HL-60/S4 treated with retinoic acid at 250 ng/mL for 4 days and 3 days (cell line): Measurements from ENCODE around the gene PPP1R1B.

ENCODE experiments used
- in situ Hi-C: fragments of 300-500 bp; cut with MboI; formaldehyde crosslinking; loops from 2 replicates; pipeline ENCODE4 v1.7.0; 2022; ENCODE audit warnings: low sequenced_read_pairs

The PPP1R1B gene

DNA sequence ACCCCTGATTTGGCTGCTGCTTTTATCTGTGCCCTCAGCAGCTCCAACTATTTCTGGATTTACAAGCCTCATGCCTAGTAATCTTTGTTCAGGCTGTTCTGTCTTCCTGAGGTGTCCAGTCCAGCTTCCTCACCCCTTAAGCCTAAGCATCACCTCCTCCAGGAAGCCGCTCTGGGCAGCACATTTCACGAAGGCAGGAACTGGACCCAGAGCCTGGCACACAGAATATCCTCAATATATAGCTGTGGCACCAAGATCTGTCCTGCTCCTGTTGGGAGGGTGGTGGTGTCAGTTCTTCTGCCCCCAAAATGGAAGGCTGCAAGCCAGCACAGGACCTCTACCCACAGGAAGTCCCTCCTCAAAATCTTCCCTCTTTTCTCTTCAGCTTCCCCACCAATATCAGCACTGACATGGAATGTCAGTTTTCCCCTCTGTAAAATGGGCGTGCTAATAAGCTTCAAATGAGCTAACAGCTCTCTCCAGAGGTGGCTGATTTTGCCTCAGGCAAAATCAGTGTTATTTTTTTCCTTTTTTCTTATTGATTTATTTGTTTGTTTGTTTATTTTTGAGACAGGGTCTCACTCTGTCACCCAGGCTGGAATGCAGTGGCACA lies 12.1 kb upstream of the PPP1R1B start:
- in situ Hi-C loops: no loop called here

DNA sequence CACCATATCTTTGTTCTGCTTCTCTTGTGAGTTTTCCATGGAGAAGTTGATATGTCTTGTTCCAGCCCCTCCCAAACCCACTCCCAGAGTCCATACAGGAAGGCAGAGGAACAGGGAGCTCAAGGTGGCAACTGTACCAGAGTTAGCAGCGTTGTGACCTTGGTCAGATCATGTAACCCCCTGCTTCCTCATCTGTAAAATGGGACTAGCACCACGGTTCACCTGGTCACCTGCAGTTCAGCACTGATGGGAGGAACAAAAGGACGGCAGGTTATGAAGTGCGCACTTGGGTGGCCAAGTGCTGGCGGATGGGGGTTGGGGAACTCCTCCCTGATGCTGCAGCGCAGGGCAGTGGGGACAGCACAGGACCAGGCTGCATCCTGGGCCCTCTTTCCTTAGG lies 11.3 kb upstream of the PPP1R1B start:
- in situ Hi-C loops: no loop called here

- in situ Hi-C loops: no loop called here
These were observed 9.7 kb upstream of the PPP1R1B start for GRCh38 chr17:39617100-39617445.

DNA sequence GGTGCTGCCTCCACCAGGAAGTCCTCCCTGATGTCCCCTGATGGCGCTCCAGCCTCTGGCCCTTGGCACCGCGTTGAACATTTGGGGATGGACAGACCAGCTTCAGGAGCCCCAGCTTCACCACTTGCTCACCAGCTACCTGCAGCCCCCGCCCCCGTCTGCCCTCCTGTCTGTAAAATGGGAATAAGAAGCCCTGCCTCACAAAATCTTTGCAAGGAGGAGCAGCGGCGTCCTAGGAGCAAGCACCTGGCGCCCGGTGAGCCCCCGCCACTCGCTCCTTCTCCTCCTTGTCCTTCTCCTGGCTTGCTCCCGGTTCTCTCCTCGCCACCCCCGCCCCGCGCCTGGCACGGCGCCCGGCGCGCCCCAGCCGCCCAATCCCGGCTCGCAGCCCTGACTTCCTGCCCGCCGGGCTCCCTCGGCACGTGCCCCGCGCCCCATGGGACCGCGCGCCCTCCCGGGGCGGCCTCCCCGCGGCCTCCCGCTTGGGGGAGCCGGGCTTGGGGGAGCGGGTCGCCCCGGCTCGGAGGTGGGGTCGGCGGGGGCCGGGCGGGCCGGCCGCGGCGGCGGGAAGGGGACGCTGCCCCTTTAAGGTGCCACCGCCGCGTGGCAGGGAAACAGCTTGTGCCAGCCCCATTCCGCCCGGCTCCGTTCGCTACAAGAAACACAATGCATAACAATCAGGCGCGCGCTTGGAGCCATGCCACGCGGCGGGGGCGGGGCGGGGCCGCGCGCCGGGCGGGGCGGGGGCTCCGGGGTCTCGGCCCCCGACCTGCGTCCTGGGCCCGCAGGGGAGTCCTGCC lies 9.1 kb upstream of the PPP1R1B start:
- in situ Hi-C loops: no loop called here

GRCh38 chr17:39618246-39618913 lies 8.4 kb upstream of the PPP1R1B start:
- in situ Hi-C loops: no loop called here

DNA sequence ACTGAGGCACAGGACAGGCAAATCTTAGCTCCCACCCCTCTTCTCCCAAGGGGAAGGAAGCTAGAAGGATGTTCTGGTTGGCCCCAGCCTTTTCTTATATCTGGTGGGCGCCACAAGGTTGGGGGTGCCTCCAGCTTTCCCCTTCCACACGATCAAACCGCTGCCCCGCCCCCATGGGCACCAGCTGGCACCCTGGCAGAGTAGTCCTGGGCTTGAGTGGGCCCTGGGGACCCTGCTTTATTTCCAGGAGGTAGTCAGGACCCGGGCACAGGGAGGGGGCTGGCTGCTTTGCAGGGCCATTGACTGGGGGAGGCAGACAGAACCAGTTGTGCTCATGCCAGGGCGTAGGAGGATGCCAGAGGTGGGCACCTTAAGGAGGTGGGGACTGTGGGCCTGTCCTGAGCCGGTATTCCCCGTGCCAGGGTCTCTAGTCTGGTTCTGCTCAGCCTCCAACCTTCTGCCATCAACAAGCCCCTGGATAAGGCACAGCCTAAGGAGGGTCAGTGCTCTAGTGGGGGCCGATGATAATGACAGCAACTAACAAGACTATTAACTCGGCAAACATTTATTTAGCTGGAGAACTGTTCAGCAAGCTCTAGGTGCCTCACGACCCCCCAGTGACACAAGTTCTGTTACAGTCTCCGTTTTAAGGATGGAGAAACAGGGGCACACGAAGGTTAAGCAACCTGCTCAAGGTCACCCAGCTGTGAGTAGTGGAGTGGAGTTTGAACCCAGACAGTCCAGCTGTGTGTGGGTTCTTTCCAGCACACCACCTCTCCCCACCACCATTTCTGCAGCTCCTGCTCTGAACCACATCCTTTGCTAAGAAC lies 7.6 kb upstream of the PPP1R1B start:
- in situ Hi-C loops: no loop called here

- in situ Hi-C loops: loop anchor here (10.0 kb wide), 1 partner anchor 65 kb away; the partner anchor contains the start of gene PGAP3
These were observed 7.0 kb upstream of the PPP1R1B start for GRCh38 chr17:39619786-39620101.

DNA sequence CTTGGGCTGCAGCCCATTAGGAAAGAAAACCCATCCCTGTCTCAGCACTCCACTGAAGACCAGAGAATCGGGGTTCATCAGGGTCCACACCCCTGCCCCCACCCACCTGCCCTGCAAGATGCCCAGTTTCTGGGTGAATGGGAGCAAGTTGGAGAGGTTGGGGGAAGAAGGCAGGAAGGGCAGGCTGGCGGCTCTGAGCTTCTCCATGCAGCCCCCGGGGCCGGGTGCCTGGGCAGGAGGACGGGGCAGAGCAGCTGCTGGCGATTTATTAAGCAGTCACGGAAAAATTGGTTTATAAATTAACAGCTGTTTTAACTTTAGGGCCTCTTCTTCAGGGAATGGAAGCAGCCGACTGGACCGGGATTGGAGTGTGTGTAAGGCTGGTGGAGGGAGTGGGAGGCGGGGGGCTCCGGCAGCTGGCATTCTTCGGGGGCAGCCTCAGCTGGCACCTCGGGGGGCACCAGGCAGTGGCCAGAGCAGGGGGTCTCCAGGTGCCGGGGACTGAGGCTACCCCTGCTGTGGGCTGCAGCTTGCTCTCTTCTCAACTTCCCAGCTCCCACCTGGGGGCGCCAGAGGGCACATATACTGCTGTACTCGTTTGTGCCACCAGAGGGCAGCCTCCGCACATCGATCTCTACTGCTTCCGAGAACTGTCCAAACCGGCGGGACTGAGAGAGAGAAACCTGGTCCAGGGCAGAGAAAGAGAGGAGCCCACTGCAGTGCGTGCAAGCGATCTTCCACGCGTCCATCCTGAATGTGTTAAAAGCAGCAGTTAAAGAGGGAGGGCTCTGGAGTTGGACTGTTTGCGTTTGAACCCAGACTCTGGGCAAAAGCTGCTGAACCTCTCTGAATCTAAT lies 5.0 kb upstream of the PPP1R1B start:
- in situ Hi-C loops: loop anchor here (10.0 kb wide), 1 partner anchor 63 kb away; the partner anchor contains the start of gene PGAP3

GRCh38 chr17:39622380-39623006 lies 4.3 kb upstream of the PPP1R1B start:
- in situ Hi-C loops: loop anchor here (10.0 kb wide), 1 partner anchor 62 kb away; the partner anchor contains the start of gene PGAP3

- in situ Hi-C loops: loop anchor here (10.0 kb wide), 1 partner anchor 61 kb away; the partner anchor contains the start of gene PGAP3
These were observed 3.3 kb upstream of the PPP1R1B start for GRCh38 chr17:39623356-39623950.

- in situ Hi-C loops: loop anchor here (10.0 kb wide), 1 partner anchor 60 kb away; the partner anchor contains the start of gene PGAP3
These were observed 2.4 kb upstream of the PPP1R1B start for GRCh38 chr17:39624313-39624712.

DNA sequence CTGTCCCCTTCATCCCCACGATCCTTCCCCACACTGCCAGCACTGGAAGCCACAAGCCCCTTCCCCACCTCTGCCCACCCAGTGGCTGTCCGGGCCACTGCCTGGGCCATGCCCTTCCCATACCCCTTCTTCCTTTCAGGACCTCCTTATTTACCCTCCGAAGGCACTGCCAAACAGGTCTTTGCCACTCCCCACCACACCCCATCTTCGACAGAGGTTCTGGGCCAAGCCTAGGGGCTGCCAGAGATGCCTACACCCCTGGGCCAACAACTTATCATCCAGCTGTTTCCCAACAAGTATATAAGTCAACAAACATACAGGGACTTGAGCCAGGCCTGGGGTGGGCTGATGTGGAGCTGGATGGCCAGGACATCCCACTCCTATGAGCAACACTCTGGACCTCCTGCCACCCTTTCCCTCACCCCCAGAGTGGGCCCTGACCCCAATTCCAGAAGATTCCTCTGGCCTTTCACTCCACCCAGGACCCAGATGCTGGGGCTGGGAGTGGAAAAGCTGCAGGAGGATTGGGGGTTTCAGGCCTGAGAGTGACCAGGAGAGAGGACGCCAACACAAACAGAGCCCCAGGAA lies 1.5 kb upstream of the PPP1R1B start:
- in situ Hi-C loops: loop anchor here (10.0 kb wide), 1 partner anchor 60 kb away; the partner anchor contains the start of gene PGAP3

- in situ Hi-C loops: loop anchor here (10.0 kb wide), 1 partner anchor 58 kb away; the partner anchor contains the start of gene PGAP3
These were observed 427 bp downstream of the PPP1R1B start for GRCh38 chr17:39627047-39627711.

DNA sequence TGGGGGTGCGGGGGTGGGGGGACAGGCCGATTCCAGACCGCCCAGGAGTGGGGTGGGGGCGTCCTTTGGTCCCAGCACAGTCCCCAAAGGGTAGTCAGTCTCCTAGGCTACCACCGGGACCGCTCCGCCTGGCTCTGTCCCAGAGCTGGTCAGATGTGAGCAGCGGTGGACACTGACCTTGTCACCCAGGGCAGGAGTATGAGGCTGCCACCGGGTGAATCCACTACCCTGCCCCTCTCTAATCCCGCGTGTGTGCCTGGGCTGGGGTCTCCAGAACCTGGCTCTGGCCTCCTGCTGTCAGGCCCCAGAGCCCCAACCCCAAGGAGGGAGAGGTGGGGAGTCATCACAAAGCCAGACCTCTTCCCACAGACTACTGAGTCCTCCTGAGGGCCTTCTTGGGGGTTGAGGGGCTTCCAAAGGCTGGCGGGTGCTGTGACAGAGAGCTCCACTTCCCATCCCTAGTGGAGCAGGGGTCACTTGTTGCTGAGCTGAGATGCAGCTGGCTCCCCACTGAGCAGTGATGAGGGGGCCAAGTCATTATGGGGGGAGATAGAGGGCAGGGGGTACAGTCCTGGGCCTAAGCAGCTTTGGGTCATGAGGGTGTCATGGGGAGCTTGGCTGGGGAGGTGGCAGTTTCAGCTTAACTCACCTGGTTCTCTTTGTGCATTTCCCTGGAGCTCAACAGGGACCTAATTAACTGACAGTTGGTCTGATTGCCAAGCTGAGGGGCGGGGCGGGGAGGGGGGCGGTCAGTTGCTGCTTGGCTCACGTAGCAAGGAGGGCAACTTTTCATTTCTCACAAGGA lies 1.2 kb downstream of the PPP1R1B start:
- in situ Hi-C loops: loop anchor here (10.0 kb wide), 1 partner anchor 57 kb away; the partner anchor contains the start of gene PGAP3

DNA sequence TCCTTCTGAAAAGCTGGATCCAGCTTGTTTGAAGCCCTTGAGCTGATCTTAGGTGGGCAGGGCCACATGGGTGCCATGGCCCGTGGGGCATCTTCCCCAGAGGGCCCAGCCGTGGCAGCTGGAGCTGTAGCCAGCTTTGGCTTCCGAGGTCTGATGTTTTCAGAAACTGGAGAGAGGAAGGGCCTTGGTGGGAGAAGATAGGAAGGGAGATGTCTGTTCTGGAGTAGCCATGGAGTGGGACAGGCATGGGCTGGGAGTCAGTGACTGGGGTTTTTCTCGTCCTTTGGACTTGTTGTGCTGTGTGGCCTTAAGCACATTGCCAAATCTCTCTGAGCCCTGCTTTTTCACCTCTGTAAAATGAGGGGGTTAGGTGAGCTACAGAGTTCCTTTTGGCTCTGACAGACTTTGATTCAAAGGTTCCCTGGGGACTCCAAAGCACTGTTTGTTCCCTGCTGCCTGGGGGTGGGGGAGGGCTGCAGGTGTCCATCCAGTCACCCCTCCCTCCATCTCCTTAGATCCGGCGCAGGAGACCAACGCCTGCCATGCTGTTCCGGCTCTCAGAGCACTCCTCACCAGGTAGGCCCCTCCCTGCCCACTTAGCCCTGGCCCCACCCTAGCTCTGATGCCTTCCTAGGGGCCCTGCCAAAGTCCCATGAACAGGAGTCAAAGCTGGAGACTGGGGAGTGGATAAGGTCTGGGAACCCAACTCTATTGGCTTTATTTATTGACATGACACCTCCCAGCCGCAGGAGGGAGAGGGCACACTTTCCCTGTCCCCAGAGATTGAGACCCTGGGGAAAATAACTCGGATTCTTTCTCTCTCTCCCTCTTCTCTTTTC lies 2.1 kb downstream of the PPP1R1B start:
- in situ Hi-C loops: loop anchor here (10.0 kb wide), 1 partner anchor 56 kb away; the partner anchor contains the start of gene PGAP3

DNA sequence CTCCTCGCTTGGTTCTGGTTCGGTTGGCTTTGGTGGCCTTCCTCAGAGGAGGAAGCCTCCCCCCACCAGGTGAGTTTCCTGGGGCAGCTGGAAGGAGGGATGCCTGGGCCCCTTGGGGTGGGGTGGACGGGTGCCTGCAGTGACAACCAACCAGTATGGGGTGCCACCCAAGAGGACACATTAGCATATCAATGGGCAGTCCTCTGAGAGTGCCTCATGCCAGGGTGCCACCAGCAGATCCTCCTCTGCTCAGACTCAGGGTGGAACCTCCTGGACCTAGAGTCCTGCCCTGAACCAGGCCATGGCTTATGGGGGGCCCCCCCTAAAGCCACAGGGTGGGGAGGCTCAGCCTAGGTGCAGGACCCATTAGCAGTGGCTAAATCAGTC lies 2.7 kb downstream of the PPP1R1B start:
- in situ Hi-C loops: loop anchor here (10.0 kb wide), 1 partner anchor 55 kb away; the partner anchor contains the start of gene PGAP3
